ENCODE results near the gene SOCS6. TPM values are rescaled to one million over a fixed set of nuclear protein-coding genes. Genes with fewer than 3 reads are reported as not detected.
A peak's percentile ranks its signal among the peaks of the same experiment; 100 is the strongest.

SOCS6 gene
- total RNA-seq, 1 donor from 2014 or later = 12.3 TPM

- DNase-seq (ENCODE audit: low read depth) = no peak
Measured at GRCh38 chr18:70332694-70333093, 43.8 kb downstream of the SOCS6 start.

DNA sequence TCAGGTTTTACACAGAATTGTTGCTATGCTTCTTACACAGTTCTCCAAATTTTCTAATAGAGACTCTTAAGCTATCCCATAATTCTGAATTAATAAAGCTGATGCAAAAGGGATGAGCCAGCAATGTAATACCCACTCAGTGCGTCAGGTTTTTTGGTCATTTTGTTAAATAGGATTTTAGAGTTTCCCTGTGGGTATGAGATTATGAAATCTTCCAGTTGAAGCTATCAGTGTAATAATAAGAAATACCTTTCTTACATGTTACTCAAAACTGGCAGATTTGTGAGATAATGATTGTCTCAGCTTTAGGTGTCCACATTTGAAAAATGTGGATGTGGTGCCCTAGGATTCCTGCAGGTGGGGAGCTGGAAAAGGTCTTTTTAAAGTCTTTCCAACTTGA, 44.5 kb downstream of the SOCS6 start:
- no peak for TF ChIP-seq CTCF (conservative IDR thresholded peaks at IDR 0.05; ENCODE audit: low read depth, low read length)
- no peak for DNase-seq (ENCODE audit: low read depth)
- no peak overlapping the region for H3K4me3 ChIP-seq (ENCODE audit: low read depth, low read length)

More at GRCh38 chr18:70332694-70333093, 43.8 kb downstream of the SOCS6 start:
- TF ChIP-seq CTCF (conservative IDR thresholded peaks at IDR 0.05; ENCODE audit: low read depth, low read length) = no peak
- no peak overlapping the region for H3K4me3 ChIP-seq (ENCODE audit: low read depth, low read length)

DNA sequence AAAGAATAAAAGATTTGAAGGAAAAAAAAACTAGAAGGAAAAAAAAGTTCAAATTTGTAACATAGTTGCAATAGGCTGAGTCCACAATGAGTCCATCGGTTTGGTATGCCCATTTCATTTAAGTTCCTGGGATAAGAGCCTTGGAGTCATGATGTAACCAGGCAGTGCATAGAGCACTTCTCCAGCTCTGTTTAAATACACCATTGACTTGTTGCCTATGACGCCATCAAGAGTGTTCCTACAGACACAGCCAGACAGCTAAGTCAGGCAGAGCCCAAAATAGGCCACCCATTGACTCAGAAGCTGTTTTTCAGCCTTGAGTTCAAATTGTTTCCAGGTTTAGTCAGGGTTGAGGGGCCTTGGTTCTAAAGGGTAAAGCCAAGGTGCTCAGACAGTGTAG, 44.9 kb downstream of the SOCS6 start:
- no peak for TF ChIP-seq CTCF (conservative IDR thresholded peaks at IDR 0.05; ENCODE audit: low read depth, low read length)

DNA sequence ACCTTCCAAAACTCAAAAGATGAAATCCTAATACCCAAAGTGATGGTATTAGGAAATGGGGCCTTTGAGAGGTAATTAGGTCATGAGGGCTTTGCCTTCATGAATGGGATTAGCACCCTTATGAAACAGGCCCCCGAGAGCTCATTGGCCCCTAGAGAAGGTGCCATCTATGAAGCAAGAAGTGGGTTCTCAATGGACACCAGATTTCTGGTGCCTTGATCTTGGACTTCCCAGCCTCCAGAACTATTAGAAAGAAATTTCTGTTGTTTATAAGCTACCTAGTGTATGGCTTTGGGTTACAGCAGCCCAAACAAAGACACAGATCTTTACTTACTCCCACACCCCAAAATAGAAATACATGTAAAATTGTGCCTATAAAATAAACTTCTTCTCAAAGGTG, 45.4 kb downstream of the SOCS6 start:
- DNase-seq (ENCODE audit: low read depth) = no peak
- no peak for TF ChIP-seq CTCF (conservative IDR thresholded peaks at IDR 0.05; ENCODE audit: low read depth, low read length)
- no peak overlapping the region for H3K4me3 ChIP-seq (ENCODE audit: low read depth, low read length)

More for the DNA sequence above, 44.9 kb downstream of the SOCS6 start:
- peak; percentile 87 for DNase-seq (ENCODE audit: low read depth)
- H3K4me3 ChIP-seq (ENCODE audit: low read depth, low read length) = no peak overlapping the region

DNA sequence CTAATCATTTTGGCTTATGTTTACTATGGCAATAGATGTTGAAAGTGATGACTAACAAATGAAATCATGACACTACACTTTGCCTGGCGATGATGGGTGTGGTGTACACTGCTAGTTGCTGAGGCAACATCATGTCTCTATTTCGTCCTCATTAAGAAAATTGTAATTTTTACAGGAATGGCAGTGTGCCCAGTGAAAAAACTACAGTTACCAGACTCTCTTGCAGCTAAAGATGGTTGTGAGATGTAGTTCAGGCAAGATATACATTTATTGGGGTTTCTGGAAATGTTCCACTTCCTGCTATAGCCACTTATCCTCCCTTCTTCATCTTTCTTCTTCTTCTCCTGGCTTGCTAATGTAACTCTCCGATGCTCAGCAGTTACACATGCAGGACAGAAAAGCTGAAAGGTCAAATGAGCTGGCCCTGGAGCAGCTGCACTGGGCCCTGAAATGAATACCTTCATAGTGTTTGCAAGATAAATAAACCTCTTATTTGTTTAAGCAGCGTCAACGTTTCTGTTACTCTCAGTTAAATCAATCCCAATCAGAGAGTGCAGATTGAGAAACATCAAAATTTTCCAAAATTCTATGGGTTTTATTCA, 46.0 kb downstream of the SOCS6 start:
- no peak for DNase-seq (ENCODE audit: low read depth)
- no peak for TF ChIP-seq CTCF (conservative IDR thresholded peaks at IDR 0.05; ENCODE audit: low read depth, low read length)
- H3K4me3 ChIP-seq (ENCODE audit: low read depth, low read length) = no peak overlapping the region

DNA sequence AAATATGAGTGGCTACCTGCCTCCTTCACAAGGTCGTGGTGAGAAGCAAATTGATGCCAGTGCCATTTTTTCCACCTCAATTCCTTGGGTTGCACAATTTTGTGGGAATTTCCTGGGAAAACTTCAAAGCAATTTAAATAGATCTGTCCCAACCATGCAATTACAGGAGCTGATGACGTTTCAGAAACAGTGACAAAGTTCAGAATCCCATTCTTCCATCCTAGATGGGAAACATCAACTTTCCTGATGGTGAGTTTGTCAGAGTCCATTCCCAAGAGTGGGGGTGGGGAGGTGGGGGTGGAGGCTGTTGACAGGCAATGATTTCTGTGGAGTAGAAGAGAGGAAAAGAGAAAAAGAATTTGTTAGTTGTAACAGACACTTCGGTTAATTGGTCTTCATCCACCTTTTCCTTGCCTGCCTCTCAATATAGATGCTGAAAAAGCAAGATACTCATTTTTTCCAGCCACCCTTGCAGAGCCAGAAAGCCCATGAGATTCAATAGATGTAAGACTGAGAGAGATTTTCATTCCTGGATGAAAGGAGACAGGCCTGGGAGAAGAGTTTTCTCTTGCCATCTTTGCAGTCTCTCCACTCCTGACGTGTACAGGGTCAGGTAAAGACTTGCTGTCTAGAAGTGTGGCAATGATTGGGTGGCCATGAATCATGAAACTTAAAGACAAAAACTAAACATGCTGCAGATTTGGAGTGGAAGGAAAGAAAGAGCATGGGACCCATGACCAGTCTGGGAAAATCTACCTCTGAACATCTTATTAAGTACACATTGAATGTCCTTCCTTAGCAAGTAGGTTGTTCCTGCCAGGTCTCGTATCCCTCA, 47.3 kb downstream of the SOCS6 start:
- DNase-seq (ENCODE audit: low read depth) = peak; percentile 71
- TF ChIP-seq CTCF (conservative IDR thresholded peaks at IDR 0.05; ENCODE audit: low read depth, low read length) = no peak
- no peak overlapping the region for H3K4me3 ChIP-seq (ENCODE audit: low read depth, low read length)

Measured in epithelial cell of proximal tubule (primary cell).